Urinary bladder (tissue), 4 donors: ENCODE data around the gene IL18BP. TPM values are rescaled to one million over a fixed set of nuclear protein-coding genes. Genes with fewer than 3 reads are reported as not detected.

ENCODE experiments used
- DNase-seq: peaks from one replicate; pipeline ENCODE4 v3.0.0-alpha.2; 2015; ENCODE audit errors: extremely low spot score
- H3K27ac ChIP-seq: one replicate; pipeline ENCODE4 v1.5.1; 2013; ENCODE audit warnings: low read depth, mild to moderate bottlenecking, moderate library complexity
- H3K36me3 ChIP-seq: one replicate; pipeline ENCODE4 v1.6.1; 2013; ENCODE audit warnings: mild to moderate bottlenecking, moderate library complexity; ENCODE audit not compliant: insufficient read depth
- H3K4me1 ChIP-seq: one replicate; pipeline ENCODE4 v1.6.1; 2013; ENCODE audit warnings: mild to moderate bottlenecking, moderate library complexity; ENCODE audit not compliant: insufficient read depth
- H3K4me3 ChIP-seq: one replicate; pipeline ENCODE4 v1.5.1; 2013; ENCODE audit warnings: low read depth, low read length
- WGBS: extraction: QIAGEN DNeasy Blood & Tissue Kit; methylation state at CpG from one replicate; pipeline ENCODE4 v1.1.7; 2013; 5-methylcytosine and 5-hydroxymethylcytosine counted together
- polyA plus RNA-seq: library from polyadenylated mRNA; stranded (reverse); fragments of 200-250 nt; gene quantifications from one replicate; pipeline ENCODE4 v1.2.3, GENCODE V29; 2013
- total RNA-seq: library from RNA; depleted of rRNA; stranded (reverse); fragments of >200 nt; gene quantifications from one replicate; pipeline ENCODE4 v1.2.3, GENCODE V29; 2014
- donor health status: healthy with polysubstance abuse.
- donor health status: healthy.

The IL18BP gene
- total and polyA plus RNA-seq, 2 donors = 6.0 to 14.2 TPM

DNA sequence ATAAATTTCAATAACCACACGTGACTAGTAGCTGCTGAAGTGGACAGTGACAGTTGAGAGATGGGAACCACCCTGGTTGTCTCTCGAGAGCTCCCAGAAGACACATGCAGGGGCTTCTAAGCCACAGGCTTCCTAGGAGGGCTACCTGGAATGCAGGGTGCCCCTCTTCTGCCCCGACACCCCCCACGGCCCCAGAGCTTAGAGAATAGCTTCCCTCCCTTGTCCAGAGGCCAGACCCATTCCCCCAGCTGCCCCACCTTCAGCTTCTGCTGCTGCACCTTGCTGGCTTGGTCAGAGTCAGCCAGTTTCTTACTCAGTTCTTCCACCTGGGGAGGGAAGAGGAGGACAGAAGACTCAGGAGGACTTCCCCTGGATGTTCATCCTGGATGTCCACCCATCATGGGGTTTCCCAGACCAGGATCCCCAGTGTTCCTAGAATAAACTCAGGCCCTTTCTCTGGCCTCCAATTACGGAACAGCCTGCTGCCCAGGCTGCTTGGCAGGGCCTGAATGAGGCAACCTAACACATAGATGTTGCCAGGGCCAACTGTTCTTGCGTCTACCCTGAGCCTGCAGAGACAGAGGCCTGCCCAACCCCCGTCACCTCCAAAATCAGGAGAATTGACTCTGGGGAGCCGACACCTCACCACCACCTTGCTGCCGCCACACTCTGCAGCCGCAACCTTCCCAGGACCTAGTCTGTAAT, 12.0 kb downstream of the IL18BP start:
- Histone ChIP-seq H3K4me1 (no peaks in the 10 kb centered on the region), H3K27ac (no peak overlapping the region), H3K4me3 (no peak overlapping the region), H3K36me3 (peaks cover 15% of the 10 kb centered on the region)
- WGBS = 85% methylated on average over 10 of the region's 10 CpGs
- DNase-seq = no peak

DNA sequence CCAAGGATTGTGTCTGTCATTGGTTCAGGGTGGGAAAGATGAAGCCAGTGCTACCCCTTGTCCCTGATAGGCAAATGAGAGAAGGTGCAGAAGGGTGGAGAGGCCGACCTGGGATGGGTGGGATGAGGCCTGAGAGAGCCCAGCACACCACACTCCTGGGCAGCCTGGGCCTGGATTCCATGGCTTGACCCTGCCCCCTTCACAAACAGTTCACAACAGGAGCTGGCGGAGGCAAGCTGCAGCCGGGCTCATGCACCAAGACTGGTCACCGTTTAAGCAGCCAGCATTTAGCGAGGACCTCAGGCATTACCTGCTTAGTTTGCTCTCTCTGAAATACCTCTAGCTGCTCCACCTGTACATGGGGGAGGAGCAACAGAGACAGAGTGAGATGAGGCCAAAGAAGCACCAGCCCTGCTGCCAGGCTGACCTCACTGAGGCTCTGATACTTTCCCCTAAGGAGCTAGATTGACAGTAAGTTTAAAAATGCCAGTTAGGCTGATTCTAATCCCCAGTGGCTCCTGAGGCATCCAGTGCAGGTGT, 13.5 kb downstream of the IL18BP start:
- WGBS = 82% methylated on average over 5 of the region's 5 CpGs
- no peak overlapping the region for H3K27ac ChIP-seq
- no peaks in the 10 kb centered on the region for H3K4me1 ChIP-seq
- H3K36me3 ChIP-seq = peaks cover 10% of the 10 kb centered on the region
- DNase-seq = no peak
- no peak overlapping the region for H3K4me3 ChIP-seq

GRCh38 chr11:72012897-72013721, 14.4 kb downstream of the IL18BP start:
- Histone ChIP-seq H3K4me1 (no peaks in the 10 kb centered on the region), H3K27ac (no peak overlapping the region), H3K36me3 (peaks cover 13% of the 10 kb centered on the region), H3K4me3 (no peak overlapping the region)
- no peak for DNase-seq
- WGBS = 39% methylated on average over 33 of the region's 33 CpGs

- WGBS = 75% methylated on average over 38 of the region's 38 CpGs
- no peak overlapping the region for H3K27ac ChIP-seq
- H3K36me3 ChIP-seq = peaks cover 13% of the 10 kb centered on the region
- DNase-seq = no peak
- no peak overlapping the region for H3K4me3 ChIP-seq
- H3K4me1 ChIP-seq = no peaks in the 10 kb centered on the region
Observed at GRCh38 chr11:72013765-72014711, 15.3 kb downstream of the IL18BP start.

- Histone ChIP-seq H3K36me3 (peaks cover 11% of the 10 kb centered on the region), H3K27ac (no peak overlapping the region), H3K4me3 (no peak overlapping the region), H3K4me1 (no peaks in the 10 kb centered on the region)
- 90% methylated on average over 16 of the region's 16 CpGs for WGBS
- no peak for DNase-seq
Observed at GRCh38 chr11:72014761-72015320, 16.1 kb downstream of the IL18BP start.

DNA sequence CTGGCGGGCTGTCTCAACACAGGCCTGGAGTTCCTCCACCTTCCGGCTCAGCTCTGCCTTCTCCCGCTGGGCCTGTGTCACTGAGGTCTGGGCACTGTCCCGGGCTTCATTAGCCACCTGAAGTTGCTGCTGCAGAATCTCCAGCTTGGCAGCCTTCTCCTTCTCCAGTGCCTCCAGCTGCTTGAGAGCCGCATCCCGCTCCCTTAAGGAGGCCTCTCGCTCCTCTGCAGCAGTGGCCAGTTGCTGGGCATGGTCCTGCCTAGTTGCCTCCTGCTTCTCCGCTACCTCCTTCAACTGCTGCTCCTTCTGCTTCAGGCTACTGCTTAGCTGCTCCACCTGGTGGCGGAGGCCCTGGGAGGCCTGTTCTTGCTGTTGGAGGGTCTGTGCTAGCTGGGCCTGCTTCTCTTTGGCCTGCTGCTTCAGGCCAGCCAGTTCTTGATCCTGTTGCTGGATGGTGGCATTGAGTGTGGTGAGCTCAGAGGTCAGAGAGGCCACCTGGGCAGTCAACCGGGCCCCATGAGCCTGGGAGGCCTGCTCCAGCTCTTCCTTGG, 16.9 kb downstream of the IL18BP start:
- Histone ChIP-seq H3K27ac (no peak overlapping the region), H3K36me3 (peaks cover 11% of the 10 kb centered on the region), H3K4me3 (no peak overlapping the region), H3K4me1 (no peaks in the 10 kb centered on the region)
- WGBS = 86% methylated on average over 10 of the region's 10 CpGs
- DNase-seq = no peak

- no peak overlapping the region for H3K4me3 ChIP-seq
- WGBS = 81% methylated on average over 9 of the region's 9 CpGs
- no peaks in the 10 kb centered on the region for H3K4me1 ChIP-seq
- no peak overlapping the region for H3K27ac ChIP-seq
- peaks cover 16% of the 10 kb centered on the region for H3K36me3 ChIP-seq
- DNase-seq = no peak
Observed at GRCh38 chr11:72018171-72018570, 19.5 kb downstream of the IL18BP start.

- DNase-seq = no peak
- Histone ChIP-seq H3K36me3 (peaks cover 13% of the 10 kb centered on the region), H3K27ac (no peak overlapping the region), H3K4me1 (no peaks in the 10 kb centered on the region), H3K4me3 (no peak overlapping the region)
- whole genome bisulfite sequencing = 78% methylated on average over 4 of the region's 4 CpGs
Observed at GRCh38 chr11:72023335-72023734, 24.6 kb downstream of the IL18BP start.

DNA sequence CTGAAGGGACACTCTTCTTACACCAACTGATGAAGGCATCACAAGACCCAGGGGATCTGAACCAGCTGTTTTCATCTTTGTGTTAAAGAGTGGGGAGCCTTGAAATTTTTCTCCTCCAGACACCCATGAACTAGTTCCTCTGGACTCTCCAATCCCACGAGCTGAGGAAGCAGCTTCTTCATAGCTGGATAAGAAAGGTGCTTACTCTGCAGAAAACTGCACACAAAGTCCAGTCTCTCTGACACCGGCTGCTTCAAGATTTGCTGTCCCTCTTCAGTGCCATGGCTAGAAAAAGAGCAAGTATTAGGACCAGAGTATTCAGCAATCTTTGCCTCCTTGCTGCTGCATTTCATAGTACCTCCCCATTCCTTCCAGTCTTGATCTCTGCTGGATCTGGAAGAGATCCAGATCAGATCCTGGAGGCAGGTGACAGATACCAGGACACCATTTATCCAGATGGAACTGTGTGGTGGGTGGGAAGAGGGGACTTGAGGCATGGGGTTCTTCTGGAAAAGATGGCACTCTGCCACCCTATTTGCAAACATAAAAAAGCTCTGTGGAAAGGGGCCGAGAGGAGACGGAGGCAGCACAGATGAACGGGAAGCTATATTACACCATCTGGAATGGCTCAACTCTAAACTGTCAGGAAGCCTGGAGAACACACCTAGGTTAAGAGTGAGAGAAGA, 25.5 kb downstream of the IL18BP start:
- H3K4me1 ChIP-seq = no peaks in the 10 kb centered on the region
- WGBS = 25% methylated on average over 5 of the region's 5 CpGs
- no peak overlapping the region for H3K27ac ChIP-seq
- no peak for DNase-seq
- H3K36me3 ChIP-seq = peaks cover 14% of the 10 kb centered on the region
- H3K4me3 ChIP-seq = no peak overlapping the region

- WGBS = 55% methylated on average over 1 of the region's 1 CpG
- peaks cover 14% of the 10 kb centered on the region for H3K36me3 ChIP-seq
- H3K4me1 ChIP-seq = no peaks in the 10 kb centered on the region
- DNase-seq = no peak
- H3K27ac ChIP-seq = no peak overlapping the region
- no peak overlapping the region for H3K4me3 ChIP-seq
Observed at GRCh38 chr11:72026090-72026489, 27.4 kb downstream of the IL18BP start.

DNA sequence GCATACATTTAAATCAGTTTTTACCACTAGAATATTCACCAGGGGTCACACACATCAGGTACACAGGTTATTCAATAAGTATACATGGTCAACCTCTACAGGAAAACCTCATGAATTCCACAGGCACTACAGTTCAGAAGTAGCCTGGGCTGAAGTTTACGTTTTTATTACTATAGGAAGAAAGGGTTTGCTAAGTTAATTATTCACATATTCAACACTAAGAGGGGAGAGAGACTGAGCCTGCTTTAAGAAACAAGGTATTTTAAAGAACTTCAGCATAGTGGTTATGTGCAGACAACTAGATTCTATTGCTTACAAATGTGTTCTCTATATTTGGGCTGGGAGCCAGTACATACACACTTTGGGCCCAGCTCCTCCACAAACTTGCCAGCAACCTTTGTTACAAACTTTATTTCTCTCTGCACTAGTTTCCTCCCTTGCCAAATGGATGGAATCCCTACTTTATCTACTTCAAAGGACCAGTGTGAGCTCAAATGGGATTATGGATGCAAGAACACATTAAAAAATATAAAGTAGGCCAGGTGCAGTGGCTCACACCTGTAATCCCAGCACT, 31.9 kb downstream of the IL18BP start:
- DNase-seq = no peak
- Histone ChIP-seq H3K4me3 (no peak overlapping the region), H3K27ac (no peak overlapping the region), H3K4me1 (no peaks in the 10 kb centered on the region), H3K36me3 (peaks cover 12% of the 10 kb centered on the region)
- whole genome bisulfite sequencing = 21% methylated on average over 1 of the region's 1 CpG

DNA sequence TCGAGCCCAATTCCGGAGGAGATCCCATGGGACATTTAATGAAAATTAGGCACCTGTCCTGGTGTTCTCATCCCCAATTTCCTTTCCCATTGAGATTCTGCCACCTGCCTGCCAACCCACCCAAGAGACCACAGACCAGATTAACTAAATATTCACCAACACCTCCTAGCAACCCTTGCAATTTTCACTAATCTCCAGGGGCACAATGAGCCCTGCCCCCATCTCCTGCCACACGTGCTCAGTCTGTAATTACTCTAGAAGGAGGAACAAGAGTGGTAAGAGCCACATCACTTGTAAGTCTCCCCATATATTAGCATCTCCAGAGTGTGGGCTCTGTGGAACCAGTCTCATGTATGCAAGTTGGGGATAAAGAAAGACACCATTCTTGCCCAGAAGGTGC, 38.0 kb downstream of the IL18BP start:
- Histone ChIP-seq H3K4me3 (no peak overlapping the region), H3K4me1 (no peaks in the 10 kb centered on the region), H3K36me3 (peaks cover 7% of the 10 kb centered on the region), H3K27ac (no peak overlapping the region)
- no peak for DNase-seq
- 55% methylated on average over 3 of the region's 3 CpGs for WGBS
